ENCODE results near the gene TGFB2. TPM values are rescaled to one million over a fixed set of nuclear protein-coding genes. Genes with fewer than 3 reads are reported as not detected.
"Not testable (repeated sequence)": the region's sequence is repeated elsewhere in the genome, so short reads cannot be mapped to it uniquely, and the experiment has no call there.

The TGFB2 gene
- not detected for total RNA-seq

- ChIA-PET POLR2A (no interaction called here), CTCF (interaction anchor here (0.6 to 1.4 kb wide), 2 partner anchors 180 to 1319 kb away, joined by 3 to 4 read pairs; no protein-coding TSS in a partner anchor)
These were observed at the start of gene TGFB2 for GRCh38 chr1:218344814-218345672. Gene TGFB2 (plus strand): TSS chr1:218345336. CDS start chr1:218346702, 1,366 bp downstream.

GRCh38 chr1:218296162-218296561 is 49.0 kb upstream of the TGFB2 start:
- CTCF ChIA-PET, result no interaction called here
- POLR2A ChIA-PET, result no interaction called here

GRCh38 chr1:218297461-218297860 is 47.7 kb upstream of the TGFB2 start:
- ChIA-PET POLR2A (no interaction called here), CTCF (no interaction called here)

GRCh38 chr1:218297867-218298266 is 47.3 kb upstream of the TGFB2 start:
- ChIA-PET CTCF (no interaction called here), POLR2A (no interaction called here)

- POLR2A ChIA-PET, result no interaction called here
- CTCF ChIA-PET, result no interaction called here
These were observed 46.7 kb upstream of the TGFB2 start for GRCh38 chr1:218298398-218298797.

- CTCF ChIA-PET, result no interaction called here
- POLR2A ChIA-PET, result no interaction called here
These were observed 45.7 kb upstream of the TGFB2 start for GRCh38 chr1:218299416-218299815.

- POLR2A ChIA-PET, result no interaction called here
- CTCF ChIA-PET, result no interaction called here
These were observed 43.9 kb upstream of the TGFB2 start for GRCh38 chr1:218301217-218301616.

GRCh38 chr1:218302155-218302554 is 43.0 kb upstream of the TGFB2 start:
- ChIA-PET CTCF (interaction anchor here (1.1 kb wide), 1 partner anchor 11 kb away, joined by 3 read pairs; no protein-coding TSS in a partner anchor), POLR2A (no interaction called here)

- POLR2A ChIA-PET, result no interaction called here
- CTCF ChIA-PET, result interaction anchor here (1.0 to 1.2 kb wide), 2 partner anchors 15 to 51 kb away, joined by 3 read pairs; no protein-coding TSS in a partner anchor
These were observed 41.8 kb upstream of the TGFB2 start for GRCh38 chr1:218303176-218303879.

GRCh38 chr1:218304281-218305039 is 40.7 kb upstream of the TGFB2 start:
- CTCF ChIA-PET, result no interaction called here
- POLR2A ChIA-PET, result no interaction called here

- CTCF ChIA-PET, result no interaction called here
- POLR2A ChIA-PET, result no interaction called here
These were observed 39.6 kb upstream of the TGFB2 start for GRCh38 chr1:218305472-218306064.

- POLR2A ChIA-PET, result interaction anchor here (0.5 kb wide), 1 partner anchor 243 kb away, joined by 4 read pairs; no protein-coding TSS in a partner anchor
- CTCF ChIA-PET, result no interaction called here
These were observed 32.6 kb upstream of the TGFB2 start for GRCh38 chr1:218312509-218312908.

GRCh38 chr1:218314316-218314715 is 30.8 kb upstream of the TGFB2 start:
- CTCF ChIA-PET, result no interaction called here
- POLR2A ChIA-PET, result no interaction called here

GRCh38 chr1:218315638-218316037 is 29.5 kb upstream of the TGFB2 start:
- POLR2A ChIA-PET, result no interaction called here

GRCh38 chr1:218317061-218317460 is 28.1 kb upstream of the TGFB2 start:
- POLR2A ChIA-PET, result no interaction called here

More at GRCh38 chr1:218315638-218316037, 29.5 kb upstream of the TGFB2 start:
- CTCF ChIA-PET, result no interaction called here

GRCh38 chr1:218320182-218320581 is 25.0 kb upstream of the TGFB2 start:
- CTCF ChIA-PET, result not testable (repeated sequence)

More at GRCh38 chr1:218317061-218317460, 28.1 kb upstream of the TGFB2 start:
- CTCF ChIA-PET, result interaction anchor here (1.2 kb wide), 1 partner anchor 14 kb away, joined by 3 read pairs; no protein-coding TSS in a partner anchor

GRCh38 chr1:218322762-218323161 is 22.4 kb upstream of the TGFB2 start:
- ChIA-PET CTCF (no interaction called here), POLR2A (no interaction called here)

More at GRCh38 chr1:218320182-218320581, 25.0 kb upstream of the TGFB2 start:
- POLR2A ChIA-PET, result not testable (repeated sequence)

- ChIA-PET CTCF (no interaction called here), POLR2A (no interaction called here)
These were observed 21.4 kb upstream of the TGFB2 start for GRCh38 chr1:218323568-218324225.

- CTCF ChIA-PET, result no interaction called here
These were observed 20.9 kb upstream of the TGFB2 start for GRCh38 chr1:218324226-218324580.

More at GRCh38 chr1:218324226-218324580, 20.9 kb upstream of the TGFB2 start:
- POLR2A ChIA-PET, result no interaction called here
